HG03097 (cell line): ENCODE measurements around the gene GLO1.
"Not testable (repeated sequence)": the region's sequence is repeated elsewhere in the genome, so short reads cannot be mapped to it uniquely, and the experiment has no call there.

Experiments used
- ATAC-seq: cut with Tn5 transposase; IDR thresholded peaks from one replicate; pipeline ENCODE4 v1.9.1; 2021; ENCODE audit not compliant: unreplicated experiment, low FRiP score

The GLO1 gene

GRCh38 chr6:38708496-38708895 is 5.6 kb upstream of the GLO1 start:
- no peak for ATAC-seq

GRCh38 chr6:38705924-38706323 is 3.0 kb upstream of the GLO1 start:
- ATAC-seq = no peak

DNA sequence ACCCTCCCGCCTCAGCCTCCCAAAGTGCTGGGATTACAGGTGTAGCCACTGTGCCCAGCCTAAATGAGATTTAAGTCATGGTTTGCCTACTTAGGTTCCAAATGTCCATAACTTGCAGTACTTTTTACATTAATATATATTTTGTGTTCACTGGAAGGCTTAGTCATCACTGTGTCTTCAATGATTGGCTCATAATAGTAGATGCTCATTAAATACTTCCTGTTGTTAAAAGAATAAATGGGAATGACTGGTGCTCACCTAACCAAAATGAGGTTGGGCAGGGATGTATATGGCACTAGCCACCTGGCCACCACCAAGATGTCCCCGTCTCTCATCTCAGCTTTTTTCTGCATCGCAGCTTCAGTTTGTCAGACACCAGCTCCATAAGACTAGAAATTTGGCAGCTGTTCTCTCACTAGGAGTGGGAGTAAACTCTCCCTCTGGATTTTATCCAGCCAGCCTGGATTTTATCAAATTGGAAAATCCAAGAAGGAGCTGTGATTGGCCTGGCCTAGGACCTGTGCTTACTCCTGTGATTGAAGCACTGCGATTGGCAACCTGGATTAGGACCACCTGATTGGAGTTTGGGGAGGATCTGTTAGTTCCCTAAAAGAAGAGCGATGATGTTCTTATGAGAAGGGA is 1.1 kb upstream of the GLO1 start:
- no peak for ATAC-seq

GRCh38 chr6:38701551-38701950 is 1.4 kb downstream of the GLO1 start:
- no peak for ATAC-seq

DNA sequence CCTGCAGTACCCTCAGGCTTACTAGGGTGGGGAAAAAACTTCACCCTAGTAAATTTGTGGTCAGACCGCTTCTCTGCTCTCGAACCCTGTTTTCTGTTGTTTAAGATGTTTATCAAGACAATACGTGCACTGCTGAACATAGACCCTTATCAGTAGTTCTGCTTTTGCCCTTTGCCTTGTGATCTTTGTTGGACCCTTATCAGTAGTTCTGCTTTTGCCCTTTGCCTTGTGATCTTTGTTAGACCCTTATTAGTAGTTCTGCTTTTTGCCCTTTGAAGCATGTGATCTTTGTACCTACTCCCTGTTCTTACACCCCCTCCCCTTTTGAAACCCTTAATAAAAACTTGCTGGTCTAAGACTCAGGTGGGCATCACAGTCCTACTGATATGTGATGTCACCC is 3.2 kb downstream of the GLO1 start:
- not testable (repeated sequence) for ATAC-seq

DNA sequence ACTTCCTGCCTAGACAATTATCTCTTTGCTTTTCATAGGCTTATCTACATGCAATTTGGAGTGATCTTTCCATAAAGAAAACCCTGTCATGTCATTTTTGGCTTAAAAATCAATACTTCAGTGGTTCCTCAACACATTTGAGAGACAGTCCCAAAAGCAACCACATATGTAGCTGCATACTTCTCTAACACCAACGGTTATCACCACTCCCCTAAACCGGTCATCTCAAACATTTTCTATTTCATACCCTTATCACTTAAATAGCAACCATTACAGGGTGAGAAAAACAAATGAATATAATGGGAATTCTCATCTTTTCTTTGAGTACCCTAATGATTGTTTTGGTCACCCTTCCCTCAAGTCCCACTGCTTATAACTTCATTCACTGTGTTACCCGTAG is 5.1 kb downstream of the GLO1 start:
- no peak for ATAC-seq

GRCh38 chr6:38696345-38696744 is 6.6 kb downstream of the GLO1 start:
- ATAC-seq = no peak

GRCh38 chr6:38695933-38696332 is 7.0 kb downstream of the GLO1 start:
- ATAC-seq = no peak

GRCh38 chr6:38695227-38695900 is 7.6 kb downstream of the GLO1 start:
- no peak for ATAC-seq

- no peak for ATAC-seq
These were observed 14.3 kb downstream of the GLO1 start for GRCh38 chr6:38688579-38689087.

DNA sequence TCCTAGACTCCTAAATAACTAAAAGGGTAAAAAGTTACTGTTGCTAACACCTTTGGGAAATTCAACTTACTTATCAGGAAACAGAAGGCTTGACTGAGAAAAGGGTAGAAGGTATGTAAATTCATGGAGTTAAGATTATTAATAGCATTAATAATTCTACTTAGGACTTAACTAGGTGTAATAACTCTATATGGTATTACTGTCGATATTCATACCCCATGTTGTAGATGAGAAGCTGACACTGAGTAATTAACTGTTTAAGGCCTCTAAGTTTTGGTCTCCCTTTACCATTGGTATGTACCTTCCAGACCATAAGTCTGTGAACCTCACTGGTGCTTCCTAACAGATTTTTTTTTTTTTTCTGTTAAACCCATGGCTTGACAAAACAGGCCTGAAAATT is 15.4 kb downstream of the GLO1 start:
- no peak for ATAC-seq

DNA sequence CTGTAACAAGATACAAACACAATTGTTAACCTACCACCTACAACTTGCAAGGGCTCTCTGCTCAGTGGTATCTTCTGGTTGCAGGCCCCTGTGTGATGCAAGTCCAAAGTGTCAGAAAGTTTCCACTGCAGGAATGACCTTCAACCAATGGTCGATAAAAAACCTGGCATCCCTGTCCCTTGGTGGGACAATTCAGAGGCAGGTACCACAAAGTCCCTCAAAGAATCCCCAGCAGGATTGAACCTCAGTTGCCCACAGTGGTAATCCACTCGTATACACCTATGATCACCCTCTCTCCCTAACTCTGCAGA is 15.9 kb downstream of the GLO1 start:
- no peak for ATAC-seq

- ATAC-seq = no peak
These were observed 16.5 kb downstream of the GLO1 start for GRCh38 chr6:38686270-38687042.

- no peak for ATAC-seq
These were observed 18.0 kb downstream of the GLO1 start for GRCh38 chr6:38684904-38685303.

DNA sequence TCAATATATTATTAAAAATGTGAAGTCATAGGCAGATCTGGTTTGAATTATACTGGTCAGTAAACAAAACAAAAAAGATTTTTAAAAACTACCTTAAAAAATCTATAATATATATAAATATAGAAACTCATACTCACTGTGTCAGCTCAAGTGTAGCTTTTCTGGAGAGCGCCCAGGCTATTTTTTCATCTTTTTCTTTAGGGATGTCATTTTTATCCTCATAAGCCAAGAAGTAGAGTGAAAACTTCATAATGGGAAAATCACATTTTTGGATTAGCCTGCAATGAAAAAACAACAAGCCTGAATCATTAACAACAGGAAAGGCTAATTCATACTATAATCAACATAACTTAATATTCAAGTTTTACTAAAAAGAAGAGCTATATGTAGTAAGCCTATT is 18.7 kb downstream of the GLO1 start:
- no peak for ATAC-seq

DNA sequence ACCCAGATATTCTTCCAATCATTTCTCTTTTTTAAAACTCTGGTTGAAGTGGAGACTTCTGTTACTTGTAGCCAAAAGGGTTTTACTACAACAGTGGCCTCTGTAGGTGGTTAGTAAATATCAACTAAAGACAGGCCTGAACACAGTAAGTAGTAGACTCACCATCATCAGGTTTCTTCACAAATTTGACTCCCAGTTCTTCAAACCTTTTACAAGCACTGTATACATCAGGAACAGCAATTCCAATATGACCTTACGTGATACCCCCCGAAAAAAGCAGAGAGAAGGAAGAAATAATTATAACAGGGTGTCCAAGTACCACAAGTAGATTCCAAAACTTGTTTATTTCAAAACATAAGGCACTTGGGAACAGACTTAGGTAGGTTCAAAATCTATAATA is 21.1 kb downstream of the GLO1 start:
- ATAC-seq = no peak

DNA sequence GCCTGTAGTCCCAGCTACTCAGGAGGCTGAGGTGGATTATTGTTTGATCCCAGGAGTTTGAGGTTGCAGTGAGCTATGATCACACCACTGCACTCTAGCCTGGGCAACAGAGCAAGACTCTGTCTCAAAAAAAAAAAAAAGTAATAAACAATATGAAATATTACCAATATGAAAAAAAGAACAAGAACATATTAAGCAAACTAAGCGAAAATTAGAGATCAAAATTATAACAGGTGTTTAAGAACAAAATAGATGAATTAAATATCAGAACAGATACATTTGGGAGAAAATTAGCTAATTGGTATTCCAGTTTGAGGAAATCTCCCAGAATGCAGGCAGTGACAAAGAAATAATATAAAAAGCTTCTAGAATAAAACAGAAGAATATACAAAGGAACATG is 23.3 kb downstream of the GLO1 start:
- no peak for ATAC-seq

GRCh38 chr6:38678178-38678760 is 24.7 kb downstream of the GLO1 start:
- ATAC-seq = no peak

- ATAC-seq = no peak
These were observed 25.9 kb downstream of the GLO1 start for GRCh38 chr6:38676974-38677544.

DNA sequence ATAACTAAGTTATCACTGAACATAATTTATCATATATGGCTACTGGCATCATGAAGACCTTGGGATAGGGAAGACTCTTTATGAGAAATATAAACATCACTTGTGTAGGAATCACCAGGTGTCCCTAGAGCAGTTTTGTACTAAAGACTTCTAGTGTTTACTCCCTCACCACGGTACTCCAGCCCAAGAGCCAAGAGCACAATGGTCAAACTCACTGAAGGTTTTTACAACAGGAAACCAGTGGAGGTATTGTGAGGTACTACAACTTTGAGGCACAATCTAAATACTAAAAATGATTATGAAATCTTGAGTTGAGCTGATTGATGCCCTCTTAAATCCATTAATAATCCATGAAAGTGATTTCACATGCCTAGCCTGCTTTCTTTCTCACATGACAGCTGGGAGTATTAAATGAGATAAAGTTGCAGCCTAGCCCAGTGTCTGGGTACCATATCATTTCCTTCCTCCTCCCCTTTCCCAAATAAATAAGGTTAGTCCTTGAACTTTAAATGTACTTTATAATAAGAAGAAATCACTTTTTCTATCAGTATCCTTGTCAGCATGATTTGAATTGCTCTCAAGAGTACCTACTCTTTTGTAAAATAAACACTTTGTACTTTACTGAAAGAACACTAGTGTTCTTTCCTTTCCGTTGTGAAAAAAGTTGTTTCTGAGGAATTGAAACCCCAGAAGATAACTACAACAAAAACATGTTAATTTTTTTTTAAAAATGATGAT is 26.5 kb downstream of the GLO1 start:
- ATAC-seq = no peak
